Measurements from ENCODE around the gene ADRB2.

ADRB2 gene

GRCh38 chr5:148831590-148832565 lies 5.5 kb downstream of the ADRB2 start:
- no peak for DNase-seq (ENCODE audit: low read depth)

GRCh38 chr5:148833122-148833521 lies 6.7 kb downstream of the ADRB2 start:
- no peak for DNase-seq (ENCODE audit: low read depth)

GRCh38 chr5:148833925-148834324 lies 7.5 kb downstream of the ADRB2 start:
- no peak for DNase-seq (ENCODE audit: low read depth)

GRCh38 chr5:148834689-148835088 lies 8.3 kb downstream of the ADRB2 start:
- no peak for DNase-seq (ENCODE audit: low read depth)

- DNase-seq (ENCODE audit: low read depth): no peak
These were observed 10.2 kb downstream of the ADRB2 start for GRCh38 chr5:148836272-148837250.

GRCh38 chr5:148837383-148837782 lies 11.0 kb downstream of the ADRB2 start:
- no peak for DNase-seq (ENCODE audit: low read depth)

GRCh38 chr5:148838357-148838756 lies 11.9 kb downstream of the ADRB2 start:
- no peak for DNase-seq (ENCODE audit: low read depth)

GRCh38 chr5:148839960-148840359 lies 13.5 kb downstream of the ADRB2 start:
- no peak for DNase-seq (ENCODE audit: low read depth)

GRCh38 chr5:148840531-148840930 lies 14.1 kb downstream of the ADRB2 start:
- no peak for DNase-seq (ENCODE audit: low read depth)

GRCh38 chr5:148841519-148841918 lies 15.1 kb downstream of the ADRB2 start:
- no peak for DNase-seq (ENCODE audit: low read depth)

GRCh38 chr5:148842161-148842560 lies 15.8 kb downstream of the ADRB2 start:
- no peak for DNase-seq (ENCODE audit: low read depth)

- no peak for DNase-seq (ENCODE audit: low read depth)
These were observed 17.3 kb downstream of the ADRB2 start for GRCh38 chr5:148843510-148844318.

- no peak for DNase-seq (ENCODE audit: low read depth)
These were observed 18.2 kb downstream of the ADRB2 start for GRCh38 chr5:148844433-148845280.

- no peak for DNase-seq (ENCODE audit: low read depth)
These were observed 20.5 kb downstream of the ADRB2 start for GRCh38 chr5:148846930-148847329.

GRCh38 chr5:148847456-148847855 lies 21.0 kb downstream of the ADRB2 start:
- DNase-seq (ENCODE audit: low read depth): no peak

GRCh38 chr5:148848393-148849031 lies 22.1 kb downstream of the ADRB2 start:
- DNase-seq (ENCODE audit: low read depth): no peak

GRCh38 chr5:148849461-148849860 lies 23.1 kb downstream of the ADRB2 start:
- DNase-seq (ENCODE audit: low read depth): no peak

GRCh38 chr5:148850836-148851235 lies 24.4 kb downstream of the ADRB2 start:
- no peak for DNase-seq (ENCODE audit: low read depth)

GRCh38 chr5:148853868-148854267 lies 27.5 kb downstream of the ADRB2 start:
- DNase-seq (ENCODE audit: low read depth): no peak

Measured in GM04504 (cell line).